Vagina (tissue), 2 donors: Measurements from ENCODE around the gene PSMB7.

Experiments
- CTCF ChIP-seq, 3 experiments: fragments of 450-650 bp in 2 of 3; fragments of 200-600 bp in 1 of 3; sonication (generic) in 1 of 3; IDR thresholded peaks; one replicate each; pipeline ENCODE4 v1.5.1; 2017 to 2019; ENCODE audit warnings: antibody characterized with exemption in 3 of 3, mild to moderate bottlenecking in 2 of 3, moderate library complexity in 2 of 3
- POLR2A ChIP-seq, 2 donors: fragments of 450-650 bp; IDR thresholded peaks; one replicate each; pipeline ENCODE4 v1.6.1; 2017; ENCODE audit warnings: antibody characterized with exemption in 2 of 2, mild to moderate bottlenecking in 2 of 2, moderate library complexity in 2 of 2
- POLR2AphosphoS5 ChIP-seq, 2 donors: sonication (generic); formaldehyde crosslinking; IDR thresholded peaks; one replicate each; pipeline ENCODE4 v1.9.0; 2017; ENCODE audit warnings: antibody characterized with exemption in 2 of 2, mild to moderate bottlenecking in 2 of 2, low read depth in 1 of 2; ENCODE audit not compliant: insufficient read depth in 1 of 2

GRCh38 chr9:124423591-124423990 is 8.3 kb upstream of the PSMB7 start:
- no peak for TF ChIP-seq CTCF (IDR thresholded peaks at IDR 0.05)
- TF ChIP-seq POLR2A (IDR thresholded peaks at IDR 0.05), result no peak
- TF ChIP-seq POLR2AphosphoS5 (IDR thresholded peaks at IDR 0.05; ENCODE audit: insufficient read depth in 1 of 2, low read depth in 1 of 2), result no peak
